Stomach (tissue), 9 donors: ENCODE measurements around the gene C2CD3. TPM values are rescaled to one million over a fixed set of nuclear protein-coding genes. Genes with fewer than 3 reads are reported as not detected.

ENCODE experiments used
- DNase-seq, 2 donors: peaks; one replicate each; pipeline versions ENCODE4 v3.0.0 to v3.0.0-alpha.2; 2013 to 2019
- H3K27ac ChIP-seq, 5 donors: fragments of 200-600 bp in 4 of 5; sonication (generic) in 4 of 5; one replicate each; pipeline ENCODE4 v1.5.1; 2013 to 2019; ENCODE audit warnings: mild to moderate bottlenecking in 1 of 5, moderate library complexity in 1 of 5
- H3K27me3 ChIP-seq, 3 donors: fragments of 200-600 bp; sonication (generic); one replicate each; pipeline ENCODE4 v1.5.1; 2017 to 2019; ENCODE audit warnings: mixed run types in 1 of 3
- H3K36me3 ChIP-seq, 4 donors: fragments of 200-600 bp; sonication (generic); 1 replicate in 3 of 4; 2 replicates in 1 of 4; pipeline ENCODE4 v1.5.1; 2016 to 2019
- H3K4me1 ChIP-seq, 4 donors: fragments of 200-600 bp; sonication (generic); one replicate each; pipeline ENCODE4 v1.5.1; 2016 to 2019
- H3K4me3 ChIP-seq, 4 donors: fragments of 200-600 bp; sonication (generic) in 3 of 4; one replicate each; pipeline ENCODE4 v1.5.1; 2016 to 2019; ENCODE audit warnings: mild to moderate bottlenecking in 1 of 4
- H3K9me3 ChIP-seq, 4 donors: fragments of 200-600 bp; sonication (generic); one replicate each; pipeline ENCODE4 v1.5.1; 2016 to 2019
- CTCF ChIP-seq, 7 experiments: fragments of 450-650 bp in 4 of 7; fragments of 200-600 bp in 3 of 7; sonication (generic) in 3 of 7; IDR thresholded peaks; one replicate each; pipeline ENCODE4 v1.5.1; 2016 to 2019; ENCODE audit warnings: antibody characterized with exemption in 7 of 7, control low read depth in 2 of 7, mild to moderate bottlenecking in 1 of 7
- EP300 ChIP-seq: sonication (generic); formaldehyde crosslinking; IDR thresholded peaks from one replicate; pipeline ENCODE4 v1.6.1; 2017; ENCODE audit warnings: antibody characterized with exemption
- POLR2A ChIP-seq, 4 donors: fragments of 450-650 bp; IDR thresholded peaks; one replicate each; pipeline ENCODE4 v1.6.1; 2016; ENCODE audit warnings: antibody characterized with exemption in 4 of 4, control low read depth in 2 of 4, mild to moderate bottlenecking in 1 of 4, moderate library complexity in 1 of 4
- POLR2AphosphoS5 ChIP-seq, 3 donors: sonication (generic); formaldehyde crosslinking; IDR thresholded peaks; one replicate each; pipeline ENCODE4 v1.6.1; 2016; ENCODE audit warnings: antibody characterized with exemption in 3 of 3
- WGBS, 5 donors: extraction: QIAGEN DNeasy Blood & Tissue Kit in 3 of 5; methylation state at CpG; one replicate each; pipeline versions ENCODE4 v1.1.5 to v1.1.7; 2013 to 2018; 5-methylcytosine and 5-hydroxymethylcytosine counted together
- intact Hi-C: fragments of 100-400 bp; cut with DNase I; formaldehyde crosslinking; loops from one replicate; pipeline ENCODE4 v1.15.1; 2023; ENCODE audit warnings: low total_unique reads
- polyA plus RNA-seq, 3 donors: library from polyadenylated mRNA; stranded (reverse); fragments of 200-250 nt; gene quantifications; one replicate each; pipeline ENCODE4 v1.2.3, GENCODE V29; 2013
- total RNA-seq, 5 donors: library from RNA; depleted of rRNA; stranded (reverse); fragments of >200 nt; gene quantifications; one replicate each; pipeline versions ENCODE4 v1.1.0 to v1.2.3, GENCODE V29; 2014 to 2016
- donor health status: healthy with polysubstance abuse.
- donor health status: Bipolar disorder and iron deficiency.
- donor health status: healthy.

Gene C2CD3
- total and polyA plus RNA-seq, 8 donors: 5.6 to 176 (median 38.6) TPM

DNA sequence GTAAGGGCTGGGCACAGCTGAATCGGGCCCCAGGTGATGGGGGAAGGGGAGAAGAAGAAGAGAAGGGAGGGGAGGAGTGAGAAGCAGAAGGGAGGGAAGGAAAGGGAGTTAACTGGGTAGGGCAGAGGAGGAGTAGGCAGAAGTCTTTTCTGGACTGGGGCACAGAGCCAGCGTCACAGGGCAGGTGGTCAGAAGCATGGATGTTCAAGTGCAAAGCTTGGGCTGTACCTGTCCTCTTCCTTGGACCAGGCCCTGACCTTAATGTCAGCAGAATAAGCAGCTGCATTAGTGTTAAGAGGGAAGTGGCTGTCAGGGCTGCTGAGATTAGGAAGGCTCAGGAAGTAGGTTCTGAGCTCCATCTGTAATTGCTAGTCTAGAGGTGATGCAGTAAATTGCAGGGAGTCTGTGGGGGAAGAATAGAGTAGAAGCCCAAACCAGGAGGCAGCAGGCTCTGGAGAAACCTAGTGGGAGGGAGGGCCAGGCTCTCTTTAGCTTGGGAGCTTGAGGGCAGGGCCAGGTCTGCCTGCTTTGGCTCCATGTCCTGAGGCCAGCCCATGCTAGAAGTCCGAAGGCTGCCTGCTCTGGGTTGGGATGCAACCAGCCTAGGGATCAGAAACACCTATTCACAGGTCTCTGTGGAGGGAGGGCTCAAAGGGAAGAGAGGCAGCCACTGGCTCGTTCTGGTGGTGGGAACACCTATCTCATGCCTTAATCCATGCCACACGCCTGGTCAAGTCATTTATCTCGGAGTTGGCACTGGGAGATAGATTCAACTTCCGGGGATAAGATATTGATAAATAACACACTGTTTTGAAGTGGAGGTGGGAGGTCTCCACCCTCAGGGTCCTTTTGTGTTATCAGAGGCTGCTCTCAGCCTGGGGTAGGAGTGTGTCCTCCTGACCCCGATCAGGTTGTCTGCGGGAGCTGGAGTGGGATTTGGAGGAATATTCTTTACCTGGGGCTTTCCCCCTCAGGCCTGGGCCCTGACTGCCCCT, 160.2 kb downstream of the C2CD3 start:
- WGBS, 5 donors: 73 to 88% (median 84%) methylated on average over 7 to 9 of the region's 9 CpGs
- DNase-seq: no peak
- TF ChIP-seq EP300 (no peak), CTCF (IDR thresholded peaks at IDR 0.05) (no peak), POLR2A (IDR thresholded peaks at IDR 0.05) (no peak), POLR2AphosphoS5 (IDR thresholded peaks at IDR 0.05) (no peak)

DNA sequence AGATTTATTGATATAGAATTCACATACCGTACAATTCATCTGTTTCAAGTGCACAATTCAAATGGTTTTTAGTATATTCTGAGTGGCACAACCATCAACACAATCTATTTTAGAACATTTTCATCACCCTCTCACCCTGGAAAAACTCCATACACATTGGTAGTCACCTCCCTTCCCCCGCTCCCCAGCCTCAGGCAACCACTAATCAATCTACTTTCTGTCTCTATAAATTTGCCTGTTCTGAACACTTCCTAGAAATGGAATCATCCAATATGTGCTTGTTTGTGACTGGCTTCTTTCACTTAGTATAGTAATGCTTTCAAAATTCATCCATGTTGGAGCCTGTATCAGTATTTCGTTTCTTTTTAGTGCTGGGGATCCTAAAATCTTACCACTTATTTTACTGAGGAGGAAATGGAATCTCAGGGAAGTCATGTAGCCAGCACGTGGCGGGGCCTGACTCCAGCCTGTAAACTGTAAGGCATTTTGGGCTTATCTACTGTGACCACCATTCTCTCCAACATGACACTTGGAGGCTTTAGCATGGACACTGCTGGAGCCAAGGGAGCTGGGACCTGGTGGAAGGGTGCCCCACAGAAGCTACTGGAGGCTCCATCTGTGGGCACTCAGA, 161.0 kb downstream of the C2CD3 start:
- no peaks in the 10 kb centered on the region for H3K27me3 ChIP-seq
- WGBS, 5 donors: 92 to 94% (median 92%) methylated on average over 5 of the region's 5 CpGs
- H3K4me1 ChIP-seq: peaks cover 0 to 29% (median 4%) of the 10 kb centered on the region in 4 donors
- TF ChIP-seq CTCF (IDR thresholded peaks at IDR 0.05): no peak
- TF ChIP-seq POLR2A (IDR thresholded peaks at IDR 0.05): no peak
- no peak for TF ChIP-seq EP300
- TF ChIP-seq POLR2AphosphoS5 (IDR thresholded peaks at IDR 0.05): no peak
- no peaks in the 10 kb centered on the region for H3K9me3 ChIP-seq
- H3K4me3 ChIP-seq: no peak overlapping the region
- H3K27ac ChIP-seq: no peak overlapping the region
- no peak for DNase-seq
- intact Hi-C loops: no loop called here
- H3K36me3 ChIP-seq: peaks cover 0 to 27% (median 17%) of the 10 kb centered on the region in 4 donors

More for the DNA sequence above, 160.2 kb downstream of the C2CD3 start:
- Histone ChIP-seq H3K36me3 (peaks cover 0 to 31% (median 17%) of the 10 kb centered on the region in 4 donors), H3K4me1 (peaks cover 0 to 21% (median under 1%) of the 10 kb centered on the region in 4 donors), H3K4me3 (no peak overlapping the region), H3K9me3 (no peaks in the 10 kb centered on the region), H3K27ac (no peak overlapping the region), H3K27me3 (no peaks in the 10 kb centered on the region)
- intact Hi-C loops: no loop called here

- intact Hi-C loops: no loop called here
- Histone ChIP-seq H3K27me3 (no peaks in the 10 kb centered on the region), H3K4me3 (no peak overlapping the region), H3K36me3 (peaks cover 0 to 25% (median 16%) of the 10 kb centered on the region in 4 donors), H3K9me3 (no peaks in the 10 kb centered on the region), H3K27ac (no peak overlapping the region), H3K4me1 (peaks cover 0 to 31% (median 6%) of the 10 kb centered on the region in 4 donors)
- TF ChIP-seq POLR2A (IDR thresholded peaks at IDR 0.05) (no peak), POLR2AphosphoS5 (IDR thresholded peaks at IDR 0.05) (no peak), CTCF (IDR thresholded peaks at IDR 0.05) (no peak), EP300 (no peak)
- WGBS, 5 donors: 75 to 83% (median 79%) methylated on average over 3 of the region's 3 CpGs
- no peak for DNase-seq
These were observed 161.6 kb downstream of the C2CD3 start for GRCh38 chr11:74009230-74009547.

DNA sequence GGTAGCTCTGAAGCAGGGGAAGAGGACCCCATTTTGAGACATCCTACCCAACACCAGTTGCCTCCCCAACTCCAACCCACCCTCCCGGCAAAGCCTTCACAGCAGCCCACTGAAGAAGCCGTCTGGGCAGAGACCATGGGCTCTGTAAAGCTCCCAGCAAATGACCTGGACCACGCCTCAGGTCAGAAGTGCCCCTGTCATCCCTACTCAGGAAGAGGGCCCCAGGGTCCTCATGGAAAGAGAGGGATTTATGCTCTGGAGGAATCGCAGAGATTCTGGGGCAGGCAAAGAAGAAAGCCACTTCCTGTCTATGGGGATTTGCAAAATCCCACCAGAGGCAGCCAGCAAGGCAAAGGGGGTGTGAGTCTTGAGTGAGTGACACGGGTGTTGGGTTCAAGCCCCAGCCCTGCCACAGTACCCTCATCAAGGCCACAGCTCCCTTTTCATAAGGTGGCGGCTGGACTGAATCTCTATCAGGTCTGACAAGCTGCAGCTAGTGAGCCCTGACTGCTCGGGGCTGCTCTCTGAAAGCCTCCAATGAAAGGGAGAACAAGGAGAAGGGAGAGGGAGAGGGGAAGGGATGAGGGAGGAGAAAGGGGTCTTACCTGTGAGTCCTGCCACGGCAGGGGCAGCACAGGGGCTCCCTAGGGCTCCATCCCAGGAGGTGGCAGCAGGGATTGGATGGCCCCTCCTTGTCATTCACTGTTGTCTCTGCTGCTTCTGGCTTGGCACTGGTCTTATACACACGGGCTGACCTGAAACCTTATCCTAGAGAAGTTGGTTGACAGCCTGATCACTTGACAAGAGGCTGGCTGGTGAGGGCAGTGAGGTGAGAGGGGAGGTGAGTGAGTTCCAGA, 162.2 kb downstream of the C2CD3 start, which contains the start of gene UCP3:
TSS of gene UCP3 (minus strand) at position 713 of the 857 bp plus-strand sequence. CDS start 2,043 bp downstream, outside the sequence.
- H3K4me1 ChIP-seq: peaks cover 0 to 31% (median 6%) of the 10 kb centered on the region in 4 donors
- TF ChIP-seq CTCF (IDR thresholded peaks at IDR 0.05) (no peak), EP300 (no peak), POLR2AphosphoS5 (IDR thresholded peaks at IDR 0.05) (no peak), POLR2A (IDR thresholded peaks at IDR 0.05) (no peak)
- WGBS, 5 donors: 65 to 79% (median 71%) methylated on average over 9 of the region's 9 CpGs
- no peak within 1 kb of the TSS for H3K4me3 ChIP-seq
- peak within 1 kb of the TSS in 1 of 5 donors; percentile 50 for H3K27ac ChIP-seq
- H3K36me3 ChIP-seq: peaks cover 1 to 26% (median 18%) of the 10 kb centered on the region in 4 donors
- intact Hi-C loops: no loop called here
- H3K27me3 ChIP-seq: no peaks in the 10 kb centered on the region
- H3K9me3 ChIP-seq: no peaks in the 10 kb centered on the region
- DNase-seq: no peak
